IPS-NIHi7 (cell line): ENCODE measurements around the gene LDB2.
"Not testable (repeated sequence)": the region's sequence is repeated elsewhere in the genome, so short reads cannot be mapped to it uniquely, and the experiment has no call there.

Experiments
- DNase-seq: peaks from one replicate; pipeline ENCODE4 v3.0.0; 2012; ENCODE audit warnings: mixed read lengths; ENCODE audit errors: extremely low spot score

The LDB2 gene

DNA sequence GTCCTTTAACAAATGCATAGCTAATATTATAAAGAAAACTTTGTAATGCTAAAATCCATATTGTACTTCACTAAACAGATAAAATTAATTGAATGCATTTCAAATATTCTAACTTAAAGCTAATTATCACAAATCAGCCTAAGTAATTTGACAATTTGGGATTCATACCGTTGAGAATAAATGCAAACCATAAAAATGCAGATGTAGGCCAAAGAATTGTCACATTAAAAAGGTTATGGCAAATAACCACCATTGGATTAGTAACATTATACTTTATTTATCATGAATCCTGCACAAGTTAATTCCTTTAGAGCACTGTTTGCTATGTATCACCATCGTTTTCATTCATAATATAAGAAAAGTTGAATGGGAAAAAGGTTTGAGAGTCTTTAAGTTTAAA is 301.0 kb downstream of the LDB2 start:
- no peak for DNase-seq

DNA sequence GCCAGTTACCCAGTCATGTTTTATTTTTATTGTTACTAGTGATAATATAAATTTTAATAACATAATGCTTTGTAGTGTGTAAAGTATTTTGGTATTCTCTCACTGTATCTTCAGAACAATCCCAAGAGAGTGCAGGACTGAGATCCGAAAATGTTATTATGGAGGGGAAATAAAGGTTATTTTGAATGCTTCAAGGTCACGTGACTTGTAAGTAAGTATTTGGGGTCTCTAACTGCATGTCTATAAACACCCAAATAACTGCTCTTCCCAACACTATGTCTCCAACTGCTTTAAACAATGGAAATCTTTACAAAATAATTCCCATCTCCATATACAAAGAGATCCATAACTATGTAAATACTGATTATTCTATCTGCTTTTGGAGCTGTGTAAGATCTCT is 302.2 kb downstream of the LDB2 start:
- no peak for DNase-seq

DNA sequence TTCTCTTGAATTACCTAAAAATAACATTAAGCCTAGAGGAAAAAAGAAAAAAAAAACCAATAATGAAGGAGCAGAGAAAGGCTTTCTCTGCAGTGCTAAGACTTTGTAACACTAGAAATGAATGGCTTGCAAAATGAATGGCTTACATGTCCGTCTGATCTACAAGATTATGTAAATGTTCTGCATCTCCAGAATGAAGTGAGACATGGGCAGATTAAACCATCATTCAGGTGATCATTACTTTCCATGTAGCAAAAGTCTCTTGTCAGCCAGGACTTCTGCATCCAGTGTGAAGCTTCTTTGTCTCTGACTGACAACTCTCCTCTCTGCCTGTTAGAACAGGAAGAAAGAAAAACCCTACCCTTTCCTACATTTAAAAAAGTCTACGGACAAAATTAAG is 304.3 kb downstream of the LDB2 start:
- no peak for DNase-seq

DNA sequence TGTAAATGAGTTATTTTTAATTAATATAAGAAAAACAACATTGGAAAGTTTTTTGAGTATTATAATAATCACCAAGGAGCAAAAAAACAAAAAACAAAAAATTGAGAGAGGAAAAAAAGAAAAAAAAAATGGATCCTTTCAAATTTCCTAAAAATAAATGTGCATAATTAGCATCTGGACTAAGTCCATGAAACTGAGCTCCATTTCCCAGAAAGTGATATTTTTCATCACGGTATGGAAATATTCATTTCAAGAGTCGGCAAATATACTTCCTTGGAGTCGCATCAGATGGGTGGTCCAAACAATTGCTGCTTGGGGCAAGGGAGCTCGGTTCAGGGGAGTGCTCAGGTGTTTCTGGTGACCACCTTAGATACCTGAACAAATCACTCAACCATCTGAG is 305.1 kb downstream of the LDB2 start:
- DNase-seq: no peak

DNA sequence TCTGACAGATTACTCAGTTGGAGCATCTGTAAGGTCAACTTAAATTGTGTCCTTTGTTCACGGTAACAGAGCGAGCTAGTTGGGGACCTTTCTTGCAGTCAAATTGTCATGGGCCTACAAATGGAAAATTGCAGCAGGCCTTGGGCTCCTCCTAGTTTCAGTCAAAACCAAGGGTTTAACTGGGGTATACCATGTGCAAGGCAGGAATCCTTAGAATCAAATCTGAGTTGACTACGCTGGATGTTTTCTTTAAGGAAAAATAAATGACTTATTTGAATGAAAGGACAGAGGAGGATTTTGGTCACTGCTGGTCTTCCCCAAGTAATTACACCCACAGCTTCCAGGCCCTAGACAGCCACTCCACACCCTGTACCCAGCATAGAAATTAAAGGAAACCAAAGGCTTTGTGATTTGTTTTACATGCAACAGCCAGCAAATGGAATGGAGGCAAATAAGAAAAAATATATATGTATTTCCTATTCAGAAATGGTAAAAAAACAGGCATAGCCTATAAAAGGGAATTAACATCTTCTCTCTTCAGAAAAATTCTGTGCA is 307.1 kb downstream of the LDB2 start:
- DNase-seq: no peak

DNA sequence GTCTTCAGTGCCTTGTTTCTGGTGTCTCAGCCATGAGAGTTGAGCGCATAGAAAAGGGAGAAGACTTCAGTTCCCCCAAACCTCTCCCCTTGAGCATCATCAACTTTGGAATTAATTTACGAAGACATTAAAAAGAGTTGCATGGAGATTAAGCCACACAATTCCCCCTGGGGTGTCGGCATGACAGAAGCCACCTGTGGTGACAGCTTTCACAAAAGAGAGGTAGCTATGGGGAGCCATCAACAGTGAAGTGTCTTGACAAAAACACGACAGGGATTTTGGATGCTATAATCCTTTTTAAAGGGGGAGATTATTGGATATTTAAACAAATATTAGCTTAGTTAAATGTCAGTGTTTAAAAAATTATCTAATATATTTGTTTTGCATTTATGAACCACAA is 307.6 kb downstream of the LDB2 start:
- no peak for DNase-seq

DNA sequence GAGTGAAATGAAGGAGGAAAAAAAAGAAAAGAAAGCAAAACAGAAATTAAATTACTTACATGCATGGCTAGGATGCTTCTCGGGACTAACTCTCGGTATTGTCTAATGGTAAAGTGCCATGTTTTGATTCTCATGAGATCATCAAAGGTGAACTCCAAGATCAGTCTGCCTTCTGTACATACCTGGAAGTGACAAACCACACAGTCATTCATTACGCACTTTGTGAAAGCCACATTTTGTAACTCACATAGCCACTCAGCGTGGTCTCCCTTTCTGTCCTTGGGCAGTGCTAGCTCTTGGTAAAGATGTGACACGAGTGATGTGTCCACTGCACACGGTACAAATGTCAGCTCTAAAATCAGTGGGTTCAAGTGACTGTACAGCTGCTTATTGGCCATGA is 309.8 kb downstream of the LDB2 start:
- no peak for DNase-seq

DNA sequence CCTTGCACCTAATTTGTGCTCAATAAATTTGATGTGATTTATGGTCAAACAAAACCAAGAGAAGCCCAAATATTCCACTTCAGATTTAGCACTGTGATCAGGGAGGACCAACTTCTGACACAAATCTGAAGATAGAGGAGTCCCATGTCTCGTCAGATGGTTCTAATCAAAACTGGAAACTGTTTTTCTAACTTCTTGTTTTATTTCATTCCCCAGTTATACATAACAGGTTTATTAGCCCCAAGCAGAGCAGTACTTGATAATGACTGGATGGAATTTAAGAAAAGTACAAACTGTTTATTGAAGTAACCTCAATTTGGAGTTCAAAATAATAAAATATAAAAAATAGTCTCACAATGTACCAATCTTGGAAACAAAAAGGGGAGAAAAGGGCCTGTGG is 310.3 kb downstream of the LDB2 start:
- no peak for DNase-seq

DNA sequence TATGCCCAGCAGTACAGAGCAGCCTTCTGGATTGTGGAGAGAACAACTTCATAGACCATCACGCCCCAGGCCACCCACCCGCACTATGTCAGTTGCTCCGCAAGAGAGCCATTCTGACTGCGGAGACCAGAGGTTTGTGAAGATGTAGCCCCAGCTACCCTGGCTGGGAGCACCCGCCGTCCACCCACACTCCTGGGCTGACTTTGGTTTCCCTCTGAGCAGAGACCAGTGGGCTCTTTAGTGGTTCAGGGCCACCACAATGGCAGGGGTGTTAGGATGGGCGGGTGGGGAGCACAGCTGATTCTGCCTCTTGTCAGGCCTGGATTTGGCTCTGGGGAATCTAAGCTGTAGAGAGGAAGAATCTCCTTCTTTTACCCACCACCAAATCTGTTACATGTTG is 313.4 kb downstream of the LDB2 start:
- no peak for DNase-seq

DNA sequence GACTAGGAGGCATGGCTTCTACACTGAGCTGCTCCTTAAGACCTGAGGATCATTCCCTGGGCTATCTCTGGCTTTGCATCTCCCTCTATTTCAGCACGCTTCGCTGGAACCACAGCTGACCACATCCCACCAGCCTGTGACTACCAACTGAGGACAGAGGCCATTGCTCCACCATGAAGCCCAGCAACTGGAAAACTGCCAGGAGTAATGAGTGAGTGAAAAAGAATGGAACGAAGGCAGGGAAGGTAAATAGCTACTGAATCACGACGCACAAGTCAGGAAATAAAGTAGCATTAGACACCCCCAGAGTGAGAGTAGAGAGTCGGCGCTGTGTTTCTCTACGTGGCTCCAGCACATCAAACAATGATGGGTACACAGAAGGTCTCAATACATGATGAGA is 314.7 kb downstream of the LDB2 start:
- DNase-seq: no peak

DNA sequence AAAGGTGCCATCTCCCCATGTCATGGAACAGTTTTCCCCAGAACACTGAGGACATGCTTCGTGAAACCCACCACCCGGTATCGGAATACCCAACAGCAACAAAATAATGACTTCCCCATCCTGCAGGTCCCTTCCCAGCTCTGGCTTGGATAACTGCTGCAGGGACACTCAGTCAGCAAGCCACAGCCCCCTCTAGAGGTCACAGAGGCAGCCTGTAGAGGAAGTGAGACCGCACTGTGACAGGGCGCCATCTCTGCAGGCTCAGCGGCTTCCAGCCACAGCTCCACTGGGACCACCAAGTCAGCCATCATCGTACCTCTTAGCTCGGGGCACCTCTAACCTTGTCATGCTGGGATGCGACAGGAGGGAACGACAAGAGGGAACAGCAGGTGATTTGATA is 315.9 kb downstream of the LDB2 start:
- DNase-seq: peak; percentile 74

DNA sequence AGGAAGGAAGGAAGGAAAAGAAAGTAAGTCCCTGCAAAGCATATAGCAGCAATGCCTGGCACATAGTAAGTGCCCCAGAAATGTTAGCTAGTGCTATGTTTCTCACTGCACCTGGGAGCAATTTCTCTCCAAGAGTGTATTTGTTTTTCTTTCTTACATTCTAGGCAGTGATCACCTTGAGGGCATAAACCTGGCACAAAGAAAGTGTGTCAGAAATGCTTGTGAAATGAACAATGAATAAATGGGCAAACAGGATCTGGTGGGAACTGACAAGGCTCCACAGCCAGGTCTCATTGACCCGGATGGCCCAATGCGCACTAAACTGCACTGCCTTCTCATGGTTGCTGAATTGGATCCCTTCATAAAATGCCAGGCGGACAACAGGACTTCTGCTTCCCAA is 316.4 kb downstream of the LDB2 start:
- DNase-seq: no peak

DNA sequence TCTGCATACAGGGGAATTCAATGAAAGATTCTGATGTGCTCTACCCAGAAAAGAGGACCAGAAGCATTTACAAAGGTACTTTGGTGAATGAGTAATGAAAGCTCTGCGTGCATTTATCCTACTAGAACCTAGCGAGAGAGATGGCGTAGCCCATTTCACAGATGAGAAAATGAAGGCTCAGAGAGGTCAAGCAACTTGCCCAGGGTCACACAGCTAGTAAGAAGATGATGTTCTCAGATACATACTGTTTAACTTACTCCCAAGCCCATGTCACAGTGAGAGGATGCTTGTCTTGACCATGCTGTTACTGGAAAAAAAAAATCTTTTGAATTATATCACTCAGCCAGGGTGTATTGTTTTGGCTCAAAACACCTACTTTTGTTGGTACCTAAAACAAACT is 317.3 kb downstream of the LDB2 start:
- no peak for DNase-seq

DNA sequence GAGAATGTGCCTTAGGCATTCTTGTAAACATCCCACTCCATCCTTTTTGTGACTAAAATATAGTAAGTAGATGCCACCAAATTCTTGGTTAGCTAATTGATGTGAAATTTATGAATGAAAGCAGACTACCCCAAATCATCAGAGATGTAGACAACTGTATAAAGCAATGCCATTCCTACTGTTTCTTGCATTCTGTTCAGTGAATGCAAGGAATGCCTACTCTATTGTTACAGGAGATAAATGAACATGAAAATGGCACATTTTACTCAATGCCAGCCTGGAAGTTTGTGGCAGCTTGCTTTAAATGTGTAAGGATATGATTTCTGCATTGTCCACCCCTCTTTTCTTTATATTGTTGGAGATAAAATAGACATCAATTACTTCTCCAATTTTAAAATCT is 317.9 kb downstream of the LDB2 start:
- DNase-seq: no peak

DNA sequence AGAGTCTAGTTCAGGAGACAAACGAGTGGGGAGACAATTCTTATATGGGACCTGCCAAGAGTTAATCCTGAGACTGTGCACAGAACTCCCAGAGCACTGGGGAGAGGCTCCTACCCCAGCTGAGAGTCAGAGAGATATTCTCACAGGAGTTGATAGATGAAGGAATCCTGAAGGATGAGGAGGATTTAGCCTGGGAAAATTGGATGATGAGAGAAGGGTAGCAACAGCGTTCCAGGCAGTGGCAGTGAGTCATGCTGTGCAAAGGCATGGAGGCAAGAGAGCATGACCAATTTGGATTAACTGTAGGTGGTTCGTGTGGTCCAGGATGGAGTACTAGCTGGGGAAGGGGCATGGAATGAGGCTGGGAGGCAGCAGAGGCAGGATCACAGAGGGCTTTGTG is 318.6 kb downstream of the LDB2 start:
- no peak for DNase-seq

DNA sequence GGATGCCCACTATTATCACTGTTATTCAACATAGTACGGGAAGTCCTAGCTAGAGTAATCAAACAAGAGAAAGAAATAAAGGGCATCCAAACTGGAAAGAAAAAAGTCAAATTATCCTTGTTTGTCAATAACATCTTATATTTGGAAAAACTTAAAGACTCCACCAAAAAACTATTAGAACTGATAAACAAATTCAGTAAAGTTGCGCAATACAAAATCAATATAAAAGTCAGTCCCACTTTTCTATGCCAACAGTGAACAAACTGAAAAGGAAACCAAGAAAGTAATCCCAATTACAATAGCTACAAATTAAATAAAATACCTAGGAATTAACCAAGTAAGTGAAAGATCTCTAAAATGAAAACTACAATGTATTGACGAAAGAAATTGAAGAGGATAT is 321.3 kb downstream of the LDB2 start:
- DNase-seq: no peak

DNA sequence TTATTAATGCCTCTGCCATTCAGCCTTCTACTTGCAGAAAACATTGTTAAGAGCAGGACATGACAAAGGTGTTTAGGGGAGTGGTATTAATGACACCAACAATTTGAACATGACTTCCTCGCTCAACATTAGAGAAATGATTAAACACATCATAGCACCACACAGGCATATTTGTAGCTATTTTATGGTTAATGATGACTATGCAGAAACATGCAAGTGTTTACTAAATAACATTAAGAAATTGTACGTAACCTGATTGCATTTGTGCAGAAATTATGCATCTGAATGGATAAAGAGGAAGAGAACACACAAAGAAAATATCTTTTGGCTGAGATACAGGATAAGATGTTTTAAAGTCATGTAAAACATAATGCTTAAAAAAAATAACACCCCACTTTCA is 323.5 kb downstream of the LDB2 start:
- no peak for DNase-seq

DNA sequence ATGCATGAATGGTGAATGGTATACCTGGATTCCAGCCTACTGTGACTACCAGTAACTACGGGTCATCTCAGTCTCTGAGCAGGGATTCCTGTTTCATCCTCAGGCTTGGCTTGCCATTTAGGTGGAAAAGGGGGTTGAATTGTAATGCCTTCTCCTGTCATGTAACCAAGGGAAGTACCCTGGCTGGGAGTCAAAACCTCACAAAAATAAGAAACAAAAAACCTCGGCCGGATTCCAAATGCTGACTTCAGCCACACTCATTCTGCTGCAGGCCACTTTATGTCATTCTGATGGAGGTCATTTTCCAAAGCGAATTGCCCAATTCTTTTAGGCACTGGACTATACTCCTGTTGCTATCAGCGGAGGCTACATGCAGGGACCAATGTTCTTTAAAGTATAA is 324.7 kb downstream of the LDB2 start:
- no peak for DNase-seq

DNA sequence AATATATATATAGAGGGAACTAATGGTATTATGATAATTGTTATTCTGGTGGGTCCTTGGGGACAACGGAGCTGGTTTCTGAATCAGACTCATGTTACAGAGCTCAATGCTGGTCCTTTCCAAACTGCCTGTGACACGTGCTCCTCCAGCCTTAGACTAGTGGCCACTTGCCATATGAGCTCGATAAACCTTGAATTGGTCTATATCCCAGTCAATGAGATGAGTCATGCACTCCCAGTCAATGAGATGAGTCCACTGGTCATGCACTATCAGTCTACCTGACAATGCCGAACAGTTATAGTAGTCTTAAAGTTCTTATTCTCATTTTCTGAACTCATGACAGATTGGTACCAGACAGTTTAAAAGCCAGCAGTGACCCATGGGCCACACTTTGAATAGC is 325.2 kb downstream of the LDB2 start:
- DNase-seq: no peak

DNA sequence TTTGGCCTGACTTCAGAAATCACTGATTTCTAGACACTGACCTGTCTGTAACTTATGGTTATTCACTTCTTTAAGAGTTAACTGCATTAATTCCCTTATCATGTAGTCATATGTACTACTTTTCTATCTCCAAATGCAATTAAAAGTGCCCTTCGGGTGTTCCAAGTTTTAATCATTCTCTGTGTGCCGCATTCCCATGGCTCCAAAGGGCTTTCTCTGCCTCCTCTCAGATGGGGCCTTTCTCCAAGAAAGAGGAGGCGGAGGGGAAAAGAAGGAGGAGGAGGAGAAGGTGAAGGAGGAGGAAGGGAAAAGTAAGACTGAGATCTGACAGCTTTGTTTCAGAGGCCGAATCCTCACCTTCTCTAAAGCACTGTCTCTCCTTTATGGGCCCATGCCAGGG is 325.8 kb downstream of the LDB2 start:
- DNase-seq: no peak

DNA sequence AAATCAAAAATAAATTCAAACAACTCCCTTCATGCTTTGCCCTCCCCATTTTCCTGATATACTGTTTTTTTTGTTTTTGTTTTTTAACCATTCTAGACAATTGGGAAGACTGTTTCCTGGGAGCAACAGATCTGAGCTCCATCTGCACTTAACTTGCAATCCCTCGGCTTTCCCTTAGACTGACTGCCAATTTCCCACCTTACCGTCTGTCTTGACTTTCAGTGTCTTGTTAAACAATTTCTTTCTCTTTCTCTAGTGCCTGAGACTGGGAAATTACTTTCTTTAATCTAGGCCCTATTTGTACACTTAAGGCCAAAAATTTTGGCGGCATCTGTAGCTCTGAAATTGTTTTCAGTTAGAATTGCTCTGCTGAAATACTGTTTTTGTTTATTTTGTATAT is 326.3 kb downstream of the LDB2 start:
- no peak for DNase-seq

DNA sequence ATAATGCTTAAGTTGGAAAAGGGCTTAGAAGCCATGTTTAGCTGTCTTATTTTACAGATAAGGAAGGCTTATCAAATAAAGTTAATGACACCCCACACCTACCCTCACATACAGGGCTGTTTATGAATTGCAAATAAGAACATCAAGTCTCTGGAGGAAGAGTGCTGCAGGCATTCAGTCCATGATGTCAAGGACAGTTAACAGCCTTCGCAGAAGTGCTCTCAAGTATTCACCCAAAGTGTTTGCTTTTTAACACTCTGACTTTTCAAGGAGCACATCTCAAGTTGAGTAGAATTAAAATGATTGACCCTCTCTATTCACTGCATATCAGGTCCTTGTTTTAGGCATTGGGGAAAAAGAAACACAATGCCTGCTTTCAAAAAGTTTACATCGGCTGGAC is 328.7 kb downstream of the LDB2 start:
- DNase-seq: no peak

DNA sequence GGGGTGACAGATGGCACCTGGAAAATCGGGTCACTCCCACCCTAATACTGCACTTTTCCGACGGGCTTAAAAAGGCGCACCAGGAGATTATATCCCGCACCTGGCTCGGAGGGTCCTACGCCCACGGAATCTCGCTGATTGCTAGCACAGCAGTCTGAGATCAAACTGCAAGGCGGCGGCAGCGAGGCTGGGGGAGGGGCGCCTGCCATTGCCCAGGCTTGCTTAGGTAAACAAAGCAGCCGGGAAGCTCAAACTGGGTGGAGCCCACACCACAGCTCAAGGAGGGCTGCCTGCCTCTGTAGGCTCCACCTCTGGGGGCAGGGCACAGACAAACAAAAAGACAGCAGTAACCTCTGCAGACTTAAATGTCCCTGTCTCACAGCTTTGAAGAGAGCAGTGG is 341.1 kb downstream of the LDB2 start:
- not testable (repeated sequence) for DNase-seq

DNA sequence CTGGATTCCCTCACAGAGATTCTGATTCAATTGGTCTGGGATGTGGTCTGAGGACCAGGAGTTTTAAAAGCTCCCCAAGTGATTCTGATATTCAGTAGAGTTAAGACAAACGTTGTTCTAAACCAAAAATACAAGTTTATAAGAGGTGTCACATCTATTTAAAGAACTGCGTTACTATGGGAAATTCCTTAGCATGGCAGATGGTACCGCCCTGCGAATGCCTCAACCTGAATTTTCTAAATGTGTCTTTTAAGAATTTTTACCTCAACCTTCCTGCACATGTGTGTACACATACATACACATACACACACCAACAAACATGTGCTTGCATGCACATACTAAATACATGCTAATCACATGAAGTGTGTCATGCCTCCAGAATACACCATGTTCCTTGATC is 343.3 kb downstream of the LDB2 start:
- no peak for DNase-seq

DNA sequence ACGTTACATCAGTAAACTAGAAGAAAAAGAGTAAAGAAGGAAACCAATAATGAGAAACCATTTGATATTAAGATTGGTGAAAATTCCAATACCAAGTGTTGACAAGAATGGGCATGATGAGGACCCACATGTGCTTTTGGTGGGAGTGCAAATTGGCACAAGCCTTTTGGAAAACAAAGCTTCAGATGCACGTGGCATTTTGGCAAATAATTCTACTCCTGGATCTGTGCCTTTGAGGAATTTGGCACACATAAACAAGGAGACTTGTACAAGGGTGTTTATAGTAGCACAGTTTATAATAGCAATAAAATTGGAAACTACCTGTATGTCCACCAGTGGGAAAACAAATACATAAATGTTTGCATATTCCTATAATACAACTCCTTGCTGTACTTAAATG is 347.9 kb downstream of the LDB2 start:
- no peak for DNase-seq
